ENCODE measurements around the gene CD99. TPM values are rescaled to one million over a fixed set of nuclear protein-coding genes. Genes with fewer than 3 reads are reported as not detected.

Gene CD99
- total RNA-seq, 3 donors from 2014 or later (not counting 1 experiment from before 2014, with no cell fraction given), result 312 to 340 (median 333) TPM

DNA sequence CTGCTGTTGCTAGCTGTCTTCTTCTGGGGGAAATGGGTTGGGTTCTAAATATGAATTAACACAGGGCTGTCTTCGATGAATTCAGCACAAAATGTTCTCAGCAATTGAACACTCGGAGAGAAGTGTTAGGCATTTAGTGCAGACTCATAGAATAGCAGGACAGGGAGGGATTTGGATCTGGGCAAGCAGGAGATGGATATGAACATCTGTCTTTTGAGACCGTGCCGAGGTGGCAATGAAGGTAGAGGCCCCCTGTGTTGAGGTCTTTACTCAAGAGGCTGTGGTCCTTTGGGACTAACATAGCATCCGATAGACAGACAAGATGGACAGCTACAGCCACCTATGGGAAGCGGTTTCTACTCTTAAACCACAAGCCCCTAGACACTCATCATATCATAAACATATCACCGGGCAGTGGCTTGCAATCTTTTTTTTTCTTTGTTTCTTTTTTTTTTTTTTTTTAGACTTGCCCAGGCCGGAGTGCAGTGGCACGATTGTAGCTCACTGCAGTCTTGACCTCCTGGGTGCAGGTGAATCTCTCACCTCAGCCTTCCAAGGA lies 6.7 kb downstream of the CD99 start:
- Mint-ChIP-seq H3K36me3 (no peaks in the 10 kb centered on the region), H3K4me3 (peak overlapping the region; percentile 74), H3K9me3 (no peaks in the 10 kb centered on the region), H3K27ac (peak overlapping the region; percentile 86 to 88), H3K27me3 (ENCODE audit: low read depth in 2 of 2) (no peaks in the 10 kb centered on the region), H3K4me1 (peaks cover 90 to 91% of the 10 kb centered on the region in 2 donors)
- DNase-seq (peak; percentile 41 to 50), ATAC-seq (peak; percentile 40 to 57 (median 44))
- intact Hi-C loops (cut with micrococcal nuclease), result loop anchor here (1.0 to 10.0 kb wide), 4 partner anchors 9 to 1233 kb away; partner anchors contain the start of gene AKAP17A
- Histone ChIP-seq H3K4me3 (ENCODE audit: low read length) (no peak overlapping the region), H3K36me3 (ENCODE audit: control insufficient read depth, insufficient read depth, low read length) (peaks cover 4% of the 10 kb centered on the region), H3K27ac (ENCODE audit: low read length) (peak overlapping the region; percentile 70), H3K9me3 (ENCODE audit: control insufficient read depth, insufficient read depth, low read length) (no peaks in the 10 kb centered on the region), H3K27me3 (ENCODE audit: control insufficient read depth, insufficient read depth, low read length) (no peaks in the 10 kb centered on the region), H3K4me1 (ENCODE audit: control insufficient read depth, insufficient read depth, low read length) (peaks cover 87% of the 10 kb centered on the region)
- TF ChIP-seq, protein P1, sequence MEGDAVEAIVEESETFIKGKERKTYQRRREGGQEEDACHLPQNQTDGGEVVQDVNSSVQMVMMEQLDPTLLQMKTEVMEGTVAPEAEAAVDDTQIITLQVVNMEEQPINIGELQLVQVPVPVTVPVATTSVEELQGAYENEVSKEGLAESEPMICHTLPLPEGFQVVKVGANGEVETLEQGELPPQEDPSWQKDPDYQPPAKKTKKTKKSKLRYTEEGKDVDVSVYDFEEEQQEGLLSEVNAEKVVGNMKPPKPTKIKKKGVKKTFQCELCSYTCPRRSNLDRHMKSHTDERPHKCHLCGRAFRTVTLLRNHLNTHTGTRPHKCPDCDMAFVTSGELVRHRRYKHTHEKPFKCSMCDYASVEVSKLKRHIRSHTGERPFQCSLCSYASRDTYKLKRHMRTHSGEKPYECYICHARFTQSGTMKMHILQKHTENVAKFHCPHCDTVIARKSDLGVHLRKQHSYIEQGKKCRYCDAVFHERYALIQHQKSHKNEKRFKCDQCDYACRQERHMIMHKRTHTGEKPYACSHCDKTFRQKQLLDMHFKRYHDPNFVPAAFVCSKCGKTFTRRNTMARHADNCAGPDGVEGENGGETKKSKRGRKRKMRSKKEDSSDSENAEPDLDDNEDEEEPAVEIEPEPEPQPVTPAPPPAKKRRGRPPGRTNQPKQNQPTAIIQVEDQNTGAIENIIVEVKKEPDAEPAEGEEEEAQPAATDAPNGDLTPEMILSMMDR (IDR thresholded peaks at IDR 0.05), result no peak
- WGBS (ENCODE audit: insufficient coverage), result 9% methylated on average over 9 of the region's 9 CpGs

DNA sequence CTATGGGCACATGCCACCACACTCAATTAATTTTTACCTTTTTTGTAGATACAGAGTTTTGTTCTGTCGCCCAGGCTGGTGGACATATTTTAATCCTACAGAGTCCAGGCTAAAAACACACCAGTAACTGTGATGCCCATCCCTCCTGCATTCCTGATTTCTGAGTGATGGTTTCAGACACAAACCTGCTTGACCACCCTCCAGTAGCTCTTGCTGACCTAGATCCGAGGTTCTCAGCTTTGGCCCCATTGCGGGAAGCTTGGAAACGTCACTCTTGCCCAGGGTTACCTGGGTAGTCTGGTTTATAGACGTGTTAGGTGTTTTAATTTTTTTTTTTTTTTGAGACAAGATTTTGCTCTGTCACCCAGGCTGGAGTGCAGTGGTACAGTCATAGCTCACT lies 7.5 kb downstream of the CD99 start:
- 83% methylated on average over 5 of the region's 5 CpGs for WGBS (ENCODE audit: insufficient coverage)
- H3K27ac ChIP-seq (ENCODE audit: low read length), result peak overlapping the region; percentile 70
- no peak for DNase-seq
- no peak overlapping the region for H3K4me3 ChIP-seq (ENCODE audit: low read length)
- peaks cover 87% of the 10 kb centered on the region for H3K4me1 ChIP-seq (ENCODE audit: control insufficient read depth, insufficient read depth, low read length)
- peaks cover 83 to 87% of the 10 kb centered on the region in 2 donors for H3K4me1 Mint-ChIP-seq
- no peaks in the 10 kb centered on the region for H3K27me3 Mint-ChIP-seq (ENCODE audit: low read depth in 2 of 2)
- ATAC-seq, result no peak
- intact Hi-C loops (cut with micrococcal nuclease), result loop anchor here (5.0 to 10.0 kb wide), 3 partner anchors 71 to 1234 kb away; partner anchors contain the start of gene AKAP17A
- peak overlapping the region; percentile 86 to 88 for H3K27ac Mint-ChIP-seq
- no peaks in the 10 kb centered on the region for H3K9me3 Mint-ChIP-seq
- H3K36me3 ChIP-seq (ENCODE audit: control insufficient read depth, insufficient read depth, low read length), result peaks cover 4% of the 10 kb centered on the region
- peak overlapping the region; percentile 74 for H3K4me3 Mint-ChIP-seq
- no peaks in the 10 kb centered on the region for H3K9me3 ChIP-seq (ENCODE audit: control insufficient read depth, insufficient read depth, low read length)
- TF ChIP-seq, protein P1 (IDR thresholded peaks at IDR 0.05), result no peak
- no peaks in the 10 kb centered on the region for H3K27me3 ChIP-seq (ENCODE audit: control insufficient read depth, insufficient read depth, low read length)
- H3K36me3 Mint-ChIP-seq, result no peaks in the 10 kb centered on the region

DNA sequence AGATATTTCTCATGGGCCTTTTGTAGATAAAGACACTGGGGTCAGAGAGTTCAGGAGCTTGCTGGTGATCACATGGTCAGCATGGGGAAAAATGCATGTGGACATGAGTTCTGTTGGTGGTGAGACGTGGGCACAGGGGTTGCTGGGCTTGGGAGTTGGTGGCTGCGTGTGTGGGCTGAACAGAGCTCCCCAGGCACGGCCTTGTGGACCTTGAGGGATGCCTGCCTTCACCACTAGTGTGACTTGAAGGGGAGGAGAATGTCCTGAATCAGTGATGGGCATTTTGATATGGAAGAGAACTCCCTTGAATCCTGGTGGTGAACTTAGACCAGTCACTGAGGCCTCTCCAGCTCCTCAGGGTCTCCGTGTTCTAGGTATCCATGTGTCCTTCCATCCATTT lies 8.9 kb downstream of the CD99 start:
- H3K4me1 ChIP-seq (ENCODE audit: control insufficient read depth, insufficient read depth, low read length), result peaks cover 81% of the 10 kb centered on the region
- H3K9me3 ChIP-seq (ENCODE audit: control insufficient read depth, insufficient read depth, low read length), result no peaks in the 10 kb centered on the region
- H3K4me1 Mint-ChIP-seq, result peaks cover 74 to 86% of the 10 kb centered on the region in 2 donors
- no peaks in the 10 kb centered on the region for H3K9me3 Mint-ChIP-seq
- DNase-seq (no peak), ATAC-seq (no peak)
- no peak overlapping the region for H3K27ac ChIP-seq (ENCODE audit: low read length)
- no peaks in the 10 kb centered on the region for H3K36me3 Mint-ChIP-seq
- no peaks in the 10 kb centered on the region for H3K27me3 ChIP-seq (ENCODE audit: control insufficient read depth, insufficient read depth, low read length)
- peaks cover 4% of the 10 kb centered on the region for H3K36me3 ChIP-seq (ENCODE audit: control insufficient read depth, insufficient read depth, low read length)
- H3K27me3 Mint-ChIP-seq (ENCODE audit: low read depth in 2 of 2), result no peaks in the 10 kb centered on the region
- peak overlapping the region; percentile 74 to 86 for H3K27ac Mint-ChIP-seq
- H3K4me3 ChIP-seq (ENCODE audit: low read length), result no peak overlapping the region
- 79% methylated on average over 4 of the region's 4 CpGs for WGBS (ENCODE audit: insufficient coverage)
- TF ChIP-seq, protein P1 (IDR thresholded peaks at IDR 0.05), result no peak
- peak overlapping the region; percentile 42 for H3K4me3 Mint-ChIP-seq
- intact Hi-C loops (cut with micrococcal nuclease), result loop anchor here (5.0 to 10.0 kb wide), 3 partner anchors 73 to 1235 kb away; partner anchors contain the start of gene AKAP17A

Measured in natural killer cell (primary cell).